NT2/D1 (cell line): ENCODE results near the gene MTHFD1.

Source experiments
- DNase-seq: peaks from one replicate; pipeline ENCODE4 v3.0.0-alpha.2; 2011; ENCODE audit warnings: low read depth, low spot score
- H3K27me3 ChIP-seq: 2 replicates; pipeline ENCODE4 v1.6.0; 2011; ENCODE audit warnings: mild to moderate bottlenecking; ENCODE audit not compliant: insufficient read length, insufficient read depth
- H3K36me3 ChIP-seq: 2 replicates; pipeline ENCODE4 v1.6.1; 2011; ENCODE audit warnings: mild to moderate bottlenecking, low read length, mixed read lengths; ENCODE audit not compliant: insufficient read depth, insufficient read length
- H3K4me1 ChIP-seq: 2 replicates; pipeline ENCODE4 v1.5.1; 2011; ENCODE audit not compliant: insufficient read depth, insufficient read length
- H3K4me3 ChIP-seq: 2 replicates; pipeline ENCODE4 v1.5.1; 2011; ENCODE audit warnings: low read depth; ENCODE audit not compliant: insufficient read length
- H3K9ac ChIP-seq: 2 replicates; pipeline ENCODE4 v1.6.0; 2011; ENCODE audit warnings: low read depth; ENCODE audit not compliant: insufficient read length
- H3K9me3 ChIP-seq: 2 replicates; pipeline ENCODE4 v1.5.1; 2011; ENCODE audit warnings: mild to moderate bottlenecking, low read length; ENCODE audit not compliant: insufficient read depth
- SUZ12 ChIP-seq: IDR thresholded peaks from 2 replicates; pipeline ENCODE4 v1.6.1; 2011; ENCODE audit not compliant: insufficient read length, insufficient read depth; ENCODE audit errors: extremely low read depth
- YY1 ChIP-seq: IDR thresholded peaks from 2 replicates; pipeline ENCODE4 v1.6.1; 2011; ENCODE audit not compliant: insufficient read length, insufficient read depth
- ZNF274 ChIP-seq: IDR thresholded peaks from 2 replicates; pipeline ENCODE4 v1.6.1; 2011; ENCODE audit warnings: mild to moderate bottlenecking, low read depth, low read length

MTHFD1 gene

GRCh38 chr14:64463873-64464272, 75.7 kb downstream of the MTHFD1 start:
- H3K9ac ChIP-seq = no peak overlapping the region
- H3K27me3 ChIP-seq = no peaks in the 10 kb centered on the region
- H3K4me1 ChIP-seq = no peaks in the 10 kb centered on the region
- H3K9me3 ChIP-seq = no peaks in the 10 kb centered on the region
- TF ChIP-seq YY1 (no peak), SUZ12 (no peak), ZNF274 (no peak)
- peaks cover 27% of the 10 kb centered on the region for H3K36me3 ChIP-seq
- DNase-seq = no peak
- H3K4me3 ChIP-seq = no peak overlapping the region

- Histone ChIP-seq H3K4me3 (peak overlapping the region; percentile 15), H3K9me3 (no peaks in the 10 kb centered on the region), H3K27me3 (no peaks in the 10 kb centered on the region), H3K4me1 (no peaks in the 10 kb centered on the region), H3K9ac (peak overlapping the region; percentile 0), H3K36me3 (peaks cover 20% of the 10 kb centered on the region)
- DNase-seq = no peak
- no peak for TF ChIP-seq ZNF274
- no peak for TF ChIP-seq YY1
- TF ChIP-seq SUZ12 = no peak
Measured at GRCh38 chr14:64464651-64465050, 76.5 kb downstream of the MTHFD1 start.

- Histone ChIP-seq H3K4me1 (no peaks in the 10 kb centered on the region), H3K27me3 (no peaks in the 10 kb centered on the region), H3K36me3 (peaks cover 17% of the 10 kb centered on the region), H3K4me3 (peak within 1 kb of the TSS; percentile 55), H3K9ac (peak within 1 kb of the TSS; percentile 81), H3K9me3 (no peaks in the 10 kb centered on the region)
- DNase-seq = peak; percentile 48
- no peak for TF ChIP-seq SUZ12
- no peak for TF ChIP-seq ZNF274
- no peak for TF ChIP-seq YY1
Measured at GRCh38 chr14:64465191-64465822, 77.2 kb downstream of the MTHFD1 start, which contains the start of gene AKAP5. Gene AKAP5, plus strand, starts transcription at chr14:64465499. Its CDS starts 2,896 bp downstream, at chr14:64468395.

- Histone ChIP-seq H3K4me3 (peak overlapping the region; percentile 55), H3K9ac (peak overlapping the region; percentile 81)
- peak; percentile 22 for DNase-seq
Measured at GRCh38 chr14:64465831-64466554, 77.8 kb downstream of the MTHFD1 start.

GRCh38 chr14:64467101-64467500, 78.9 kb downstream of the MTHFD1 start:
- no peaks in the 10 kb centered on the region for H3K27me3 ChIP-seq
- H3K9ac ChIP-seq = no peak overlapping the region
- no peak overlapping the region for H3K4me3 ChIP-seq
- TF ChIP-seq SUZ12 (no peak), ZNF274 (no peak), YY1 (no peak)
- H3K4me1 ChIP-seq = no peaks in the 10 kb centered on the region
- no peak for DNase-seq
- H3K36me3 ChIP-seq = peaks cover 6% of the 10 kb centered on the region
- H3K9me3 ChIP-seq = no peaks in the 10 kb centered on the region

More at GRCh38 chr14:64465831-64466554, 77.8 kb downstream of the MTHFD1 start:
- H3K27me3 ChIP-seq = no peaks in the 10 kb centered on the region
- H3K36me3 ChIP-seq = peaks cover 15% of the 10 kb centered on the region
- no peaks in the 10 kb centered on the region for H3K4me1 ChIP-seq
- TF ChIP-seq SUZ12 (no peak), YY1 (no peak)
- H3K9me3 ChIP-seq = no peaks in the 10 kb centered on the region

- DNase-seq = no peak
- Histone ChIP-seq H3K27me3 (no peaks in the 10 kb centered on the region), H3K36me3 (peaks cover 4% of the 10 kb centered on the region), H3K9me3 (no peaks in the 10 kb centered on the region), H3K4me1 (no peaks in the 10 kb centered on the region), H3K4me3 (no peak overlapping the region), H3K9ac (no peak overlapping the region)
- TF ChIP-seq ZNF274 (no peak), YY1 (no peak), SUZ12 (no peak)
Measured at GRCh38 chr14:64467566-64467965, 79.4 kb downstream of the MTHFD1 start.

GRCh38 chr14:64468451-64468850, 80.3 kb downstream of the MTHFD1 start:
- no peaks in the 10 kb centered on the region for H3K9me3 ChIP-seq
- H3K36me3 ChIP-seq = peaks cover 4% of the 10 kb centered on the region
- no peaks in the 10 kb centered on the region for H3K4me1 ChIP-seq
- no peaks in the 10 kb centered on the region for H3K27me3 ChIP-seq
- TF ChIP-seq YY1 (no peak), ZNF274 (no peak), SUZ12 (no peak)
- no peak overlapping the region for H3K9ac ChIP-seq
- DNase-seq = no peak
- no peak overlapping the region for H3K4me3 ChIP-seq
